ENCODE results near the gene BCLAF3.

GRCh38 chrX:20007962-20008622 lies 17.2 kb upstream of the BCLAF3 start:
- TF ChIP-seq CTCF (IDR thresholded peaks at IDR 0.05; ENCODE audit: poor library complexity) (no peak), EZH2 (IDR thresholded peaks at IDR 0.05; ENCODE audit: borderline replicate concordance) (no peak)

Data from hepatocyte (in vitro differentiated cells).